GM18498 (cell line): Measurements from ENCODE around the gene PXT1.
"Not testable (repeated sequence)": the region's sequence is repeated elsewhere in the genome, so short reads cannot be mapped to it uniquely, and the experiment has no call there.

ENCODE experiments used
- ATAC-seq: cut with Tn5 transposase; IDR thresholded peaks from one replicate; pipeline ENCODE4 v1.9.1; 2021; ENCODE audit warnings: mild to moderate bottlenecking, moderate library complexity; ENCODE audit not compliant: unreplicated experiment

The PXT1 gene

GRCh38 chr6:36442671-36443470, at the start of gene PXT1, which contains the start of gene KCTD20:
PXT1 (minus strand) TSS chr6:36442854; CDS start chr6:36426082, 16,772 bp downstream.
KCTD20 (plus strand) TSS chr6:36443000; CDS start chr6:36470098, 27,098 bp downstream.
- peak; percentile 88 for ATAC-seq

- no peak for ATAC-seq
These were observed 49.4 kb upstream of the PXT1 start for GRCh38 chr6:36492092-36492491.

GRCh38 chr6:36491378-36491965, 48.8 kb upstream of the PXT1 start:
- ATAC-seq, result no peak

GRCh38 chr6:36489426-36489825, 46.8 kb upstream of the PXT1 start:
- ATAC-seq, result no peak

- no peak for ATAC-seq
These were observed 45.6 kb upstream of the PXT1 start for GRCh38 chr6:36488221-36488620.

- no peak for ATAC-seq
These were observed 45.0 kb upstream of the PXT1 start for GRCh38 chr6:36487698-36488097.

GRCh38 chr6:36484736-36485135, 42.1 kb upstream of the PXT1 start:
- no peak for ATAC-seq

GRCh38 chr6:36483326-36483725, 40.7 kb upstream of the PXT1 start:
- not testable (repeated sequence) for ATAC-seq

GRCh38 chr6:36479256-36479655, 36.6 kb upstream of the PXT1 start:
- no peak for ATAC-seq

GRCh38 chr6:36478051-36478526, 35.4 kb upstream of the PXT1 start:
- ATAC-seq, result no peak

- no peak for ATAC-seq
These were observed 27.3 kb upstream of the PXT1 start for GRCh38 chr6:36469946-36470345.

GRCh38 chr6:36469148-36469661, 26.6 kb upstream of the PXT1 start:
- ATAC-seq, result no peak

GRCh38 chr6:36467625-36468024, 25.0 kb upstream of the PXT1 start:
- no peak for ATAC-seq

- ATAC-seq, result no peak
These were observed 21.6 kb upstream of the PXT1 start for GRCh38 chr6:36464233-36464632.

GRCh38 chr6:36463676-36464075, 21.0 kb upstream of the PXT1 start:
- no peak for ATAC-seq

GRCh38 chr6:36461646-36462045, 19.0 kb upstream of the PXT1 start:
- no peak for ATAC-seq

GRCh38 chr6:36460916-36461315, 18.3 kb upstream of the PXT1 start:
- ATAC-seq, result no peak

- ATAC-seq, result no peak
These were observed 16.8 kb upstream of the PXT1 start for GRCh38 chr6:36459501-36459900.

- no peak for ATAC-seq
These were observed 12.9 kb upstream of the PXT1 start for GRCh38 chr6:36455486-36456027.

- ATAC-seq, result not testable (repeated sequence)
These were observed 10.2 kb upstream of the PXT1 start for GRCh38 chr6:36452897-36453296.

GRCh38 chr6:36449173-36449572, 6.5 kb upstream of the PXT1 start:
- ATAC-seq, result not testable (repeated sequence)

GRCh38 chr6:36445621-36446020, 3.0 kb upstream of the PXT1 start:
- no peak for ATAC-seq
